ENCODE results near the gene IVNS1ABP.
"Not testable (repeated sequence)": the region's sequence is repeated elsewhere in the genome, so short reads cannot be mapped to it uniquely, and the experiment has no call there.

The IVNS1ABP gene

GRCh38 chr1:185257116-185257949, 59.7 kb downstream of the IVNS1ABP start:
- not testable (repeated sequence) for DNase-seq

GRCh38 chr1:185255595-185255994, 61.4 kb downstream of the IVNS1ABP start:
- not testable (repeated sequence) for DNase-seq

GRCh38 chr1:185252404-185252803, 64.6 kb downstream of the IVNS1ABP start:
- not testable (repeated sequence) for DNase-seq

GRCh38 chr1:185251928-185252327, 65.1 kb downstream of the IVNS1ABP start:
- not testable (repeated sequence) for DNase-seq

- DNase-seq: no peak
These were observed 67.0 kb downstream of the IVNS1ABP start for GRCh38 chr1:185250063-185250462.

- DNase-seq: no peak
These were observed 67.5 kb downstream of the IVNS1ABP start for GRCh38 chr1:185249563-185249962.

Measured in amygdala (tissue), 56 donors.